MM.1S (cell line): ENCODE data around the gene NRXN3.

Experiments
- DNase-seq: peaks from one replicate; pipeline ENCODE4 v3.0.0-alpha.2; 2015
- H2AFZ ChIP-seq: fragments of 300-600 bp; sonication (generic); 2 replicates; pipeline ENCODE4 v1.6.0; 2016; ENCODE audit warnings: antibody characterized with exemption, low read length
- H3F3A ChIP-seq: fragments of 300-600 bp; sonication (generic); 2 replicates; pipeline ENCODE4 v1.6.1; 2016; ENCODE audit warnings: mild to moderate bottlenecking, antibody characterized with exemption, low read length, moderate library complexity, mixed read lengths; ENCODE audit not compliant: insufficient read depth
- H3K27ac ChIP-seq: fragments of 300-600 bp; sonication (generic); 2 replicates; pipeline ENCODE4 v1.5.1; 2016; ENCODE audit warnings: mild to moderate bottlenecking, low read length
- H3K27me3 ChIP-seq: fragments of 300-600 bp; sonication (generic); replicated peaks from 2 replicates; pipeline ENCODE4 v1.6.0; 2016; ENCODE audit warnings: low read length; ENCODE audit not compliant: insufficient read depth
- H3K36me3 ChIP-seq: fragments of 300-600 bp; sonication (generic); replicated peaks from 2 replicates; pipeline ENCODE4 v1.6.1; 2016; ENCODE audit warnings: mild to moderate bottlenecking, low read length, mixed read lengths; ENCODE audit not compliant: insufficient read depth
- H3K4me1 ChIP-seq: fragments of 300-600 bp; sonication (generic); 2 replicates; pipeline ENCODE4 v1.6.1; 2016; ENCODE audit warnings: low read length, mixed read lengths
- H3K4me2 ChIP-seq: fragments of 300-600 bp; sonication (generic); 2 replicates; pipeline ENCODE4 v1.6.0; 2016; ENCODE audit warnings: low read depth, low read length
- H3K4me3 ChIP-seq: fragments of 300-600 bp; sonication (generic); 2 replicates; pipeline ENCODE4 v1.5.1; 2016; ENCODE audit warnings: low read length, mixed read lengths
- H3K79me2 ChIP-seq: fragments of 300-600 bp; sonication (generic); 2 replicates; pipeline ENCODE4 v1.6.1; 2016; ENCODE audit warnings: mixed run types, low read length, mixed read lengths
- H3K9ac ChIP-seq: fragments of 300-600 bp; sonication (generic); 2 replicates; pipeline ENCODE4 v1.6.1; 2016; ENCODE audit warnings: low read length, mixed read lengths
- H3K9me2 ChIP-seq: fragments of 300-600 bp; sonication (generic); replicated peaks from 2 replicates; pipeline ENCODE4 v1.6.1; 2016; ENCODE audit warnings: mild to moderate bottlenecking, low read length, mixed read lengths; ENCODE audit not compliant: insufficient read depth
- H3K9me3 ChIP-seq: fragments of 300-600 bp; sonication (generic); replicated peaks from 2 replicates; pipeline ENCODE4 v1.6.1; 2016; ENCODE audit warnings: mild to moderate bottlenecking, low read length, mixed read lengths; ENCODE audit not compliant: insufficient read depth
- H4K20me1 ChIP-seq: fragments of 300-600 bp; sonication (generic); 2 replicates; pipeline ENCODE4 v1.6.1; 2016; ENCODE audit warnings: mild to moderate bottlenecking, low read length, moderate library complexity, mixed read lengths; ENCODE audit not compliant: insufficient read depth
- CTCF ChIP-seq: fragments of 300-600 bp; sonication (generic); IDR thresholded peaks from 2 replicates; pipeline ENCODE4 v1.5.1; 2016; ENCODE audit warnings: antibody characterized with exemption, low read length, mixed read lengths
- EZH2 ChIP-seq: fragments of 300-600 bp; sonication (generic); optimal IDR thresholded peaks from 2 replicates; pipeline ENCODE3; 2017; ENCODE audit warnings: low read depth, mild to moderate bottlenecking, antibody characterized with exemption, low read length, mixed read lengths
- EZH2phosphoT487 ChIP-seq: fragments of 300-600 bp; sonication (generic); IDR thresholded peaks from 2 replicates; pipeline ENCODE4 v1.6.1; 2018; ENCODE audit warnings: antibody characterized with exemption, low read length

NRXN3 gene

DNA sequence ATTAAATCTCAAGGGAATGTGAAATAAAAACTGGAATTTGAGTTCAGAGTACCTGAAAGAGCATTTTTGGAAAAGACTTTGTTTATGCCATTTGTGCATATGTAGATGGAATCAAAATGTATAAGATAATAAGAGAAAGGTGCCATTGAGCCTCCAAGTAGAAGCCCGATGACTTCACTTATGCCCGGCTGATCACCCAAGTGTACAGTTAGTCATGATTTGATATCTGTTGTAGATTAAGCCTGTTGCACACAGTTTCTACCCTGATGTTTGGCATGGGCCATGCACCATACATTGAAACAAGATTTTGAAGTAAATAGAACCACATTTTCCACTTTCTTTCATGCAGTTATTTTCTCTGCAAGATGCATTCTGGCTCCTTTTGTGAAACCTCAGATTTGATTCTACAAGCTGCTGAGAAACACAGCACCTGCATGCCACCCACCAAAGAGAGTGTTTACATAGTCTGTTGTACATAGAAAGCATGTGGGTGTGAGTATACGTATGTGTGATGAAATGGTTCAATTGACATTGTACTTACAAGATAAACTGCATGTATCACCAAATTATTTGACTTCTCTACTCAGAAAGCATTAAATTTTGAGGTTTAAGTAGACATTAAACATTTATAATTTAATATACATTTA, 1268.6 kb downstream of the NRXN3 start:
- no peak overlapping the region for H3K4me2 ChIP-seq
- TF ChIP-seq EZH2 (no peak), EZH2phosphoT487 (no peak)
- no peaks in the 10 kb centered on the region for H4K20me1 ChIP-seq
- H3F3A ChIP-seq, result no peaks in the 10 kb centered on the region
- DNase-seq, result no peak
- no peak overlapping the region for H2AFZ ChIP-seq
- no peak overlapping the region for H3K9ac ChIP-seq
- H3K4me1 ChIP-seq, result no peaks in the 10 kb centered on the region
- no peaks in the 10 kb centered on the region for H3K79me2 ChIP-seq
- no peak overlapping the region for H3K4me3 ChIP-seq
- no peak overlapping the region for H3K27ac ChIP-seq
- H3K36me3 ChIP-seq, result no peaks in the 10 kb centered on the region
- no peaks in the 10 kb centered on the region for H3K9me3 ChIP-seq
- H3K9me2 ChIP-seq, result no peaks in the 10 kb centered on the region
- no peaks in the 10 kb centered on the region for H3K27me3 ChIP-seq

- Histone ChIP-seq H4K20me1 (no peaks in the 10 kb centered on the region), H3K79me2 (no peaks in the 10 kb centered on the region), H3K4me2 (no peak overlapping the region), H3K4me1 (no peaks in the 10 kb centered on the region), H3F3A (no peaks in the 10 kb centered on the region), H3K9ac (no peak overlapping the region), H3K9me2 (no peaks in the 10 kb centered on the region), H3K9me3 (no peaks in the 10 kb centered on the region), H3K27ac (no peak overlapping the region), H3K36me3 (no peaks in the 10 kb centered on the region), H3K27me3 (no peaks in the 10 kb centered on the region), H2AFZ (no peak overlapping the region), H3K4me3 (no peak overlapping the region)
- DNase-seq, result no peak
- TF ChIP-seq EZH2 (no peak), CTCF (no peak), EZH2phosphoT487 (no peak)
Observed at GRCh38 chr14:79442786-79443185, 1272.6 kb downstream of the NRXN3 start.

DNA sequence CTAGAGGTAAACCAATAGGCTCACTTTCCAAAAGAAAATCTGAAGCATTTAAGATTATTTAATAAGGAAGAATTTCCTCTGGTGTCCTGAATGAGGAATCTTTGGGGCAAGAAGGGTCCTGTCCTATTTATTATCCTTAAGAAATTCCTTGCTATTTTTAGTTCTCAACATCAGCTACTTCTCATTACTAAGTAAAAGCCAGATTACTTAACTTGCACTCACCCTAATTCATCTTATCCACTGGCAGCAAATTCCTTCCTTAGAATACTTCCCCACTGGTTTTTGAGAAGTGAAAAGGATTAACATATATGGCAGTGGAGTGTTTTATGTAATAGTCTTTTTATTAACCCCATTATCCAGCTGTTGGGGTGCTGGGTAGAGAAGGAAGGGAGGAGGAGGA, 1273.4 kb downstream of the NRXN3 start:
- Histone ChIP-seq H3F3A (no peaks in the 10 kb centered on the region), H3K9me2 (no peaks in the 10 kb centered on the region), H4K20me1 (no peaks in the 10 kb centered on the region), H3K9ac (no peak overlapping the region), H3K27ac (no peak overlapping the region), H3K79me2 (no peaks in the 10 kb centered on the region), H2AFZ (no peak overlapping the region), H3K36me3 (no peaks in the 10 kb centered on the region), H3K27me3 (no peaks in the 10 kb centered on the region), H3K4me1 (no peaks in the 10 kb centered on the region), H3K4me3 (no peak overlapping the region), H3K4me2 (no peak overlapping the region), H3K9me3 (no peaks in the 10 kb centered on the region)
- TF ChIP-seq EZH2 (no peak), CTCF (no peak), EZH2phosphoT487 (no peak)
- DNase-seq, result no peak

GRCh38 chr14:79448960-79449359, 1278.8 kb downstream of the NRXN3 start:
- H3K9me2 ChIP-seq, result no peaks in the 10 kb centered on the region
- H3K9ac ChIP-seq, result no peak overlapping the region
- H3K4me1 ChIP-seq, result no peaks in the 10 kb centered on the region
- no peak overlapping the region for H3K4me3 ChIP-seq
- no peaks in the 10 kb centered on the region for H3F3A ChIP-seq
- no peaks in the 10 kb centered on the region for H3K9me3 ChIP-seq
- no peak overlapping the region for H3K4me2 ChIP-seq
- no peaks in the 10 kb centered on the region for H3K79me2 ChIP-seq
- H3K36me3 ChIP-seq, result no peaks in the 10 kb centered on the region
- TF ChIP-seq EZH2phosphoT487, result no peak
- TF ChIP-seq CTCF, result no peak
- TF ChIP-seq EZH2, result no peak
- no peaks in the 10 kb centered on the region for H4K20me1 ChIP-seq
- no peak for DNase-seq
- no peak overlapping the region for H3K27ac ChIP-seq
- H3K27me3 ChIP-seq, result no peaks in the 10 kb centered on the region
- no peak overlapping the region for H2AFZ ChIP-seq
